DMS53 treated with DMSO at 0.1 percent for 48 hours (cell line): Measurements from ENCODE around the gene MYNN.
"Not testable (repeated sequence)": the region's sequence is repeated elsewhere in the genome, so short reads cannot be mapped to it uniquely, and the experiment has no call there.

ENCODE experiments used
- DNase-seq: peaks from one replicate; lab custom pipeline; 2025; ENCODE audit not compliant: unreplicated experiment; lab: John Stamatoyannopoulos, UW

The MYNN gene

GRCh38 chr3:169772897-169773816 is at the start of gene MYNN:
TSS of gene MYNN (plus strand) at chr3:169773396. CDS start at chr3:169774296, 900 bp downstream.
- peak; percentile 50 for DNase-seq

- not testable (repeated sequence) for DNase-seq
These were observed 41.3 kb upstream of the MYNN start for GRCh38 chr3:169731857-169732256.

- no peak for DNase-seq
These were observed 34.1 kb upstream of the MYNN start for GRCh38 chr3:169739067-169739466.

- peak; percentile 4 for DNase-seq
These were observed 28.7 kb upstream of the MYNN start for GRCh38 chr3:169744366-169745054.

GRCh38 chr3:169746924-169747323 is 26.3 kb upstream of the MYNN start:
- DNase-seq = no peak

GRCh38 chr3:169748670-169749069 is 24.5 kb upstream of the MYNN start:
- peak; percentile 63 for DNase-seq

- no peak for DNase-seq
These were observed 22.5 kb upstream of the MYNN start for GRCh38 chr3:169750665-169751064.

- no peak for DNase-seq
These were observed 21.3 kb upstream of the MYNN start for GRCh38 chr3:169751875-169752274.

- no peak for DNase-seq
These were observed 18.5 kb upstream of the MYNN start for GRCh38 chr3:169754711-169755110.

GRCh38 chr3:169755488-169755887 is 17.7 kb upstream of the MYNN start:
- DNase-seq = no peak

GRCh38 chr3:169758359-169758994 is 14.7 kb upstream of the MYNN start:
- no peak for DNase-seq

- no peak for DNase-seq
These were observed 13.9 kb upstream of the MYNN start for GRCh38 chr3:169759256-169759655.

GRCh38 chr3:169760479-169760878 is 12.7 kb upstream of the MYNN start:
- DNase-seq = no peak

GRCh38 chr3:169764312-169764881 is 8.8 kb upstream of the MYNN start:
- peak; percentile 25 for DNase-seq

- peak; percentile 74 for DNase-seq
These were observed 8.1 kb upstream of the MYNN start, which contains the start of gene TERC for GRCh38 chr3:169764882-169765612. TSS of gene TERC (minus strand) at chr3:169765060.

- no peak for DNase-seq
These were observed 3.7 kb upstream of the MYNN start, which contains the start of gene ACTRT3 for GRCh38 chr3:169769287-169770181. TSS of gene ACTRT3 (minus strand) at chr3:169769561. CDS start at chr3:169769520, 41 bp downstream.

GRCh38 chr3:169771497-169772304 is 1.5 kb upstream of the MYNN start:
- peak; percentile 73 for DNase-seq

- peak; percentile 78 for DNase-seq
These were observed 795 bp upstream of the MYNN start for GRCh38 chr3:169772305-169772896.
